22Rv1 (cell line): ENCODE data around the gene SLC6A2.

Experiments used
- H3K27ac ChIP-seq: fragments of 450-650 bp; 2 replicates; pipeline ENCODE4 v1.5.1; 2017
- ZFX ChIP-seq: fragments of 450-650 bp; IDR thresholded peaks from 2 replicates; pipeline ENCODE4 v1.6.1; 2017; ENCODE audit warnings: antibody characterized with exemption, borderline replicate concordance
- TF ChIP-seq, protein P1 (sequence below): fragments of 450-650 bp; IDR thresholded peaks from 2 replicates; pipeline ENCODE4 v1.5.1; 2017; ENCODE audit warnings: mild to moderate bottlenecking

The SLC6A2 gene

GRCh38 chr16:55672471-55672870 is 16.7 kb downstream of the SLC6A2 start:
- TF ChIP-seq, protein P1, sequence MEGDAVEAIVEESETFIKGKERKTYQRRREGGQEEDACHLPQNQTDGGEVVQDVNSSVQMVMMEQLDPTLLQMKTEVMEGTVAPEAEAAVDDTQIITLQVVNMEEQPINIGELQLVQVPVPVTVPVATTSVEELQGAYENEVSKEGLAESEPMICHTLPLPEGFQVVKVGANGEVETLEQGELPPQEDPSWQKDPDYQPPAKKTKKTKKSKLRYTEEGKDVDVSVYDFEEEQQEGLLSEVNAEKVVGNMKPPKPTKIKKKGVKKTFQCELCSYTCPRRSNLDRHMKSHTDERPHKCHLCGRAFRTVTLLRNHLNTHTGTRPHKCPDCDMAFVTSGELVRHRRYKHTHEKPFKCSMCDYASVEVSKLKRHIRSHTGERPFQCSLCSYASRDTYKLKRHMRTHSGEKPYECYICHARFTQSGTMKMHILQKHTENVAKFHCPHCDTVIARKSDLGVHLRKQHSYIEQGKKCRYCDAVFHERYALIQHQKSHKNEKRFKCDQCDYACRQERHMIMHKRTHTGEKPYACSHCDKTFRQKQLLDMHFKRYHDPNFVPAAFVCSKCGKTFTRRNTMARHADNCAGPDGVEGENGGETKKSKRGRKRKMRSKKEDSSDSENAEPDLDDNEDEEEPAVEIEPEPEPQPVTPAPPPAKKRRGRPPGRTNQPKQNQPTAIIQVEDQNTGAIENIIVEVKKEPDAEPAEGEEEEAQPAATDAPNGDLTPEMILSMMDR: no peak
- no peak for TF ChIP-seq ZFX
- no peak overlapping the region for H3K27ac ChIP-seq

- no peak overlapping the region for H3K27ac ChIP-seq
- no peak for TF ChIP-seq ZFX
- TF ChIP-seq, protein P1: no peak
Observed at GRCh38 chr16:55678161-55678821, 22.5 kb downstream of the SLC6A2 start.

- no peak for TF ChIP-seq ZFX
- TF ChIP-seq, protein P1: no peak
- no peak overlapping the region for H3K27ac ChIP-seq
Observed at GRCh38 chr16:55682086-55682485, 26.3 kb downstream of the SLC6A2 start.

- no peak for TF ChIP-seq ZFX
- TF ChIP-seq, protein P1: no peak
- no peak overlapping the region for H3K27ac ChIP-seq
Observed at GRCh38 chr16:55685973-55686372, 30.2 kb downstream of the SLC6A2 start.

GRCh38 chr16:55686671-55687070 is 30.9 kb downstream of the SLC6A2 start:
- TF ChIP-seq, protein P1: no peak
- no peak for TF ChIP-seq ZFX
- no peak overlapping the region for H3K27ac ChIP-seq

DNA sequence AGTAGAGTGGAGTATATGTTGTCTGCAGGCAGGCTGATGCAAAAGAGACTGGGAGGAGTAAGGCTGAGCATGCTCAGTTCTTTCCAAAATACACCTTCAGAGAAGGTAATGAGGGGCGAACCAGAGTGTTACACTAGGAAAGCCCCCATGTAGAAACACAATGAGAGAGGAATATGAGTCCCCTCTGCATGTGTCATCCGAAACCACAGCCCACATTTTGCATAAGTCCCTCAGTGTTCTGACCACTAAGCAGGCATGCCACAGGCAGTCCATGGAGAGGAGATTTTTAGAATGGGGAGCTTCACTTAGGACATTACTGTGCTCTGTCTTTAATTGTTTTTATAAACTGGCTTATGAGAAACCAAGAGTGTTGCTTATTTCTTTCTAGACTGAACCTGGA is 32.0 kb downstream of the SLC6A2 start:
- TF ChIP-seq, protein P1: no peak
- no peak for TF ChIP-seq ZFX
- H3K27ac ChIP-seq: no peak overlapping the region

GRCh38 chr16:55690841-55691240 is 35.1 kb downstream of the SLC6A2 start:
- no peak overlapping the region for H3K27ac ChIP-seq
- TF ChIP-seq, protein P1: no peak
- no peak for TF ChIP-seq ZFX
